K562 (cell line): ENCODE data around the gene TNNT2.

ENCODE experiments used
- CHD2 ChIP-seq: IDR thresholded peaks from 2 replicates; pipeline ENCODE4 v1.6.1; 2011; ENCODE audit warnings: low read depth, low read length
- JUN ChIP-seq, 2 experiments: sonication (generic) in 1 of 2; formaldehyde crosslinking in 1 of 2; IDR thresholded peaks; 2 replicates each; pipeline versions ENCODE4 v1.6.1 to v1.8.0; 2012 to 2022; ENCODE audit warnings: borderline replicate concordance in 2 of 2, mild to moderate bottlenecking in 2 of 2, improper control_type of control experiment in 1 of 2, low read depth in 1 of 2, low read length in 1 of 2, missing genetic modification reagents in 1 of 2
- JUNB ChIP-seq: fragments of 450-650 bp; formaldehyde crosslinking; conservative IDR thresholded peaks from 2 replicates; pipeline ENCODE4 v1.4.0; 2020; ENCODE audit warnings: mild to moderate bottlenecking
- KAT8 ChIP-seq: fragments of 450-650 bp; IDR thresholded peaks from 2 replicates; pipeline ENCODE4 v1.6.1; 2016; ENCODE audit warnings: low read depth, mild to moderate bottlenecking
- PATZ1 ChIP-seq: fragments of 250-450 bp; sonication (Bioruptor Pico); IDR thresholded peaks from 2 replicates; pipeline ENCODE4 v1.5.0; 2020; ENCODE audit warnings: mild to moderate bottlenecking, borderline replicate concordance
- PHB2 ChIP-seq: fragments of 450-650 bp; IDR thresholded peaks from 2 replicates; pipeline ENCODE4 v1.6.1; 2017; ENCODE audit warnings: low read depth
- ZBTB1 ChIP-seq: sonication (generic); formaldehyde crosslinking; IDR thresholded peaks from 2 replicates; pipeline ENCODE4 v1.8.1; 2023; ENCODE audit warnings: missing genetic modification reagents, low read depth, mild to moderate bottlenecking, borderline replicate concordance
- ZNF830 ChIP-seq: fragments of 250-450 bp; sonication (Bioruptor Pico); IDR thresholded peaks from 2 replicates; pipeline ENCODE4 v1.5.0; 2021; ENCODE audit warnings: mild to moderate bottlenecking
- TF ChIP-seq, protein P1 (sequence below): fragments of 200-400 bp; formaldehyde crosslinking; IDR thresholded peaks from 2 replicates; pipeline ENCODE4 v1.6.1; 2017; ENCODE audit warnings: mild to moderate bottlenecking, low read depth, low read length, moderate library complexity
- TF ChIP-seq, protein P2 (sequence below), 2 experiments: fragments of 450-650 bp in 1 of 2; sonication (generic) in 1 of 2; formaldehyde crosslinking in 1 of 2; IDR thresholded peaks in 1 of 2; conservative IDR thresholded peaks in 1 of 2; 2 replicates each; pipeline versions ENCODE4 v1.6.1 to v1.8.1; 2016 to 2023; ENCODE audit warnings: mild to moderate bottlenecking in 2 of 2, moderate library complexity in 2 of 2, inconsistent platforms in 1 of 2, missing genetic modification reagents in 1 of 2
- TF ChIP-seq, protein P3 (sequence below), 3 experiments: IDR thresholded peaks in 2 of 3; conservative IDR thresholded peaks in 1 of 3; 2 replicates each; pipeline ENCODE4 v1.5.1; 2011 to 2012; ENCODE audit warnings: low read length in 3 of 3, mild to moderate bottlenecking in 3 of 3, control low read depth in 2 of 3, improper control_type of control experiment in 1 of 3, inconsistent platforms in 1 of 3, low read depth in 1 of 3, mixed read lengths in 1 of 3, moderate library complexity in 1 of 3; ENCODE audit not compliant: insufficient read depth in 2 of 3

DNA sequence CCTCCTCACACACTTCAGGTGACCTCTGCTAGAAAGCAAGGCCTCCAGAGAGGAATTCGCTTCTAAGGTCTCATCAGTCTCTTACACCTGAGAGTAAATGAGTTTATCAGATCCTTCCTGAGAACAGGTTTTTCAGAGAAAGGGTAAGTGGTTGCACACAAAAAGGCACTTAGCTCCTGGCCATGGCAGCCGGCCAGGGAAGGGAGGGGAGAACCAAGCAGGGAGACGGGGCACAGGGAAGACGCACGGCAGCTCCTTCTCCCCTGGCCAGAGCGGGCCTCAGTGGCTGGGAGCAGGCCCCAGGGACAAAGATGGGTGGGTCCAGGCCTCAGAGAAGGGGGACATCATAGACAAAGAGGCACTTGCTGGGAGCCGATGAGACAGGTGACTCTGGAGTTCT lies 3.6 kb upstream of the TNNT2 start:
- TF ChIP-seq ZBTB1 (CRISPR knock-in tag) = no peak
- TF ChIP-seq JUNB (CRISPR knock-in tag) = no peak
- no peak for TF ChIP-seq CHD2
- TF ChIP-seq PHB2 = no peak
- TF ChIP-seq, protein P1, sequence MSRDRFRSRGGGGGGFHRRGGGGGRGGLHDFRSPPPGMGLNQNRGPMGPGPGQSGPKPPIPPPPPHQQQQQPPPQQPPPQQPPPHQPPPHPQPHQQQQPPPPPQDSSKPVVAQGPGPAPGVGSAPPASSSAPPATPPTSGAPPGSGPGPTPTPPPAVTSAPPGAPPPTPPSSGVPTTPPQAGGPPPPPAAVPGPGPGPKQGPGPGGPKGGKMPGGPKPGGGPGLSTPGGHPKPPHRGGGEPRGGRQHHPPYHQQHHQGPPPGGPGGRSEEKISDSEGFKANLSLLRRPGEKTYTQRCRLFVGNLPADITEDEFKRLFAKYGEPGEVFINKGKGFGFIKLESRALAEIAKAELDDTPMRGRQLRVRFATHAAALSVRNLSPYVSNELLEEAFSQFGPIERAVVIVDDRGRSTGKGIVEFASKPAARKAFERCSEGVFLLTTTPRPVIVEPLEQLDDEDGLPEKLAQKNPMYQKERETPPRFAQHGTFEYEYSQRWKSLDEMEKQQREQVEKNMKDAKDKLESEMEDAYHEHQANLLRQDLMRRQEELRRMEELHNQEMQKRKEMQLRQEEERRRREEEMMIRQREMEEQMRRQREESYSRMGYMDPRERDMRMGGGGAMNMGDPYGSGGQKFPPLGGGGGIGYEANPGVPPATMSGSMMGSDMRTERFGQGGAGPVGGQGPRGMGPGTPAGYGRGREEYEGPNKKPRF = no peak
- TF ChIP-seq JUN (IDR thresholded peaks at IDR 0.05; ENCODE audit: borderline replicate concordance, low read depth, low read length) = no peak
- no peak for TF ChIP-seq JUN (CRISPR knock-in tag; IDR thresholded peaks at IDR 0.05; ENCODE audit: borderline replicate concordance)
- no peak for TF ChIP-seq PATZ1
- TF ChIP-seq, protein P2, sequence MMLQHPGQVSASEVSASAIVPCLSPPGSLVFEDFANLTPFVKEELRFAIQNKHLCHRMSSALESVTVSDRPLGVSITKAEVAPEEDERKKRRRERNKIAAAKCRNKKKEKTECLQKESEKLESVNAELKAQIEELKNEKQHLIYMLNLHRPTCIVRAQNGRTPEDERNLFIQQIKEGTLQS (IDR thresholded peaks at IDR 0.05) = no peak
- TF ChIP-seq, protein P2 (CRISPR knock-in tag; conservative IDR thresholded peaks at IDR 0.05) = no peak
- TF ChIP-seq, protein P3, sequence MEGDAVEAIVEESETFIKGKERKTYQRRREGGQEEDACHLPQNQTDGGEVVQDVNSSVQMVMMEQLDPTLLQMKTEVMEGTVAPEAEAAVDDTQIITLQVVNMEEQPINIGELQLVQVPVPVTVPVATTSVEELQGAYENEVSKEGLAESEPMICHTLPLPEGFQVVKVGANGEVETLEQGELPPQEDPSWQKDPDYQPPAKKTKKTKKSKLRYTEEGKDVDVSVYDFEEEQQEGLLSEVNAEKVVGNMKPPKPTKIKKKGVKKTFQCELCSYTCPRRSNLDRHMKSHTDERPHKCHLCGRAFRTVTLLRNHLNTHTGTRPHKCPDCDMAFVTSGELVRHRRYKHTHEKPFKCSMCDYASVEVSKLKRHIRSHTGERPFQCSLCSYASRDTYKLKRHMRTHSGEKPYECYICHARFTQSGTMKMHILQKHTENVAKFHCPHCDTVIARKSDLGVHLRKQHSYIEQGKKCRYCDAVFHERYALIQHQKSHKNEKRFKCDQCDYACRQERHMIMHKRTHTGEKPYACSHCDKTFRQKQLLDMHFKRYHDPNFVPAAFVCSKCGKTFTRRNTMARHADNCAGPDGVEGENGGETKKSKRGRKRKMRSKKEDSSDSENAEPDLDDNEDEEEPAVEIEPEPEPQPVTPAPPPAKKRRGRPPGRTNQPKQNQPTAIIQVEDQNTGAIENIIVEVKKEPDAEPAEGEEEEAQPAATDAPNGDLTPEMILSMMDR (IDR thresholded peaks at IDR 0.05 in 2 of 3, conservative IDR thresholded peaks at IDR 0.05 in 1 of 3; ENCODE audit: insufficient read depth in 2 of 3, low read depth in 1 of 3, low read length in 3 of 3) = no peak
- TF ChIP-seq KAT8 = no peak
- TF ChIP-seq ZNF830 (CRISPR knock-in tag) = no peak
